Posterior cingulate gyrus (tissue), 11 donors: Measurements from ENCODE around the gene FNDC3A.
"Not testable (repeated sequence)": the region's sequence is repeated elsewhere in the genome, so short reads cannot be mapped to it uniquely, and the experiment has no call there.

Experiments used
- DNase-seq, 10 donors: peaks; one replicate each; pipeline versions ENCODE4 v3.0.0 to v3.0.0-alpha.2; 2020 to 2021; ENCODE audit warnings: mixed read lengths in 3 of 10
- intact Hi-C: fragments of 100-400 bp; cut with DNase I; formaldehyde crosslinking; loops from one replicate; pipeline ENCODE4 v1.15.1; 2023

Gene FNDC3A

GRCh38 chr13:49071341-49071937 lies 95.7 kb downstream of the FNDC3A start:
- no peak for DNase-seq
- intact Hi-C loops: no loop called here

GRCh38 chr13:49082653-49083536 lies 107.2 kb downstream of the FNDC3A start:
- intact Hi-C loops: no loop called here
- no peak for DNase-seq

DNA sequence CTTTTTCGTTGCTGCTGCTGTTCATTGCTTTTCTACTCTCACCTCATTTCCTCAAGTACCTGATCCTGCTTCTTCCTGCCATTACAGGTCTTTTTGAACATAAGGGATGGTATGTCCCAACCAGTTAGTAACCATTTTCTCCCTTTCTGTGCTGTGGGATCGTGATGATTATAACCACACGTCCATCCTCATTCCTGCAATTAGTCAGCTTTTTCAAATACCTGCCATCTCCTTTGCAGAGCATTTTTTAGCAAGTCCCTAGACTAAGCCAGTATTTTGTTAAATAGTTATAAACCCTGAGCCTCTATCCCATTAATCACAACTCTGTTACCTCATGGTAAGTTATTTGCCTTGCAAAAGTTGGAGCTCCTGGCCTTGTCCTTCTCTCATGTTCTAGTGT lies 109.2 kb downstream of the FNDC3A start:
- DNase-seq: no peak
- intact Hi-C loops: no loop called here

DNA sequence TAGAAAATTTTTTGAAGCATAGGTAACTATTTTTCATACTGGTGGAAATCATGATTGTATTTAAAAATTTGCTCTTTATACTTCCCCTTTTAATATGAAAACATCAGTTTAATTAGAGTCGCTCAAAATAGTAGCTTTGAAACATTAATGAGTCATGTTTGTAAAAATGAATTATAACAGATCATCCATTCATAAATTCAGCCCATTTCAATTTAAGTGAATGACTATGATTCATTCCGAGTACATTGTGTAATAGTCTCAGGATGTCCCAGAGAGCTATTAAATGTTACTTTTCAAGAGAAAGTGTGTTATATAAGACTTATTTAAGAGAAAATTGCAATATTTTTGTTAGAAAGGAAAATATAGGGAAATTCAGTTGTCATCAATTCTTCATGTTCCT lies 111.0 kb downstream of the FNDC3A start:
- DNase-seq: no peak
- intact Hi-C loops: no loop called here

GRCh38 chr13:49093376-49093775 lies 117.7 kb downstream of the FNDC3A start:
- intact Hi-C loops: no loop called here
- DNase-seq: no peak

DNA sequence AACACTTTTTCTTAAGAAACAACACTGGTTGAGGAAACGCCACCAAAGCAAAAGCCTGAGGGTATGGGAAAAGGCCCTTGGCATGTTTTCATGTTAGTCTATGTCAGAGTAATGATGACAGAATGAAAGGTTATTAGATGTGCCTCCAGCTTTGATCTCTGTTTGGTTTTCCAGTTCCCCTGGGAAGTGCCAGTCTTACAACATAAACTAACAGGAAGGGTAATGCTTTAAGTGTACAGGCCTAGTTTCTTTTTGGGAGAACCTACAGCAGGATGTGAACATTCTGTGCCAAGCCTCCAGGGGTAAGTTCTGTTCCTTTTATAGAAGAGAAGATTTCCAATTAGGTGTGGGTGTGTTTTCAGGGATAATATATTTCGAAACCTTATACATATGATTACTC lies 121.7 kb downstream of the FNDC3A start:
- DNase-seq: no peak
- intact Hi-C loops: no loop called here

DNA sequence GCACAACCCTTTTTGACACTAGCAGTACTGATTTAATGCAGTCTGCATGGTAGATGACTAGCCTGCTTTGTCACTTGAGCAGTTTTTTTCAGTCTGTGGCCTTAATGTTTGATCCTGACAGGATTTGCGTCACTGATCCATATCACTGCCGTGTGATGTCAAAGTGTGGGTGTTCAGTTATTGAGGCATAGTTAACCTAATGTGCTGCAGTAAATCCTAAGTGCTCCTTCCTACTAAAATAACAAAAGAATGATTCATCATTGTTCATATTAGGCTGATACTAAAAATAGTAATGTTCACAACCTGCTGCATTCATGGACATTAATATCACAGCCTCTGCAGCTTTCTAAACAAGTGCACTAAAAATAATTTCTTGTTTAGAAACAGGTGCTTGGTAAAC lies 122.5 kb downstream of the FNDC3A start:
- intact Hi-C loops: loop anchor here (2.0 kb wide), 1 partner anchor 183 kb away; no protein-coding TSS in a partner anchor

GRCh38 chr13:49098771-49099512 lies 123.2 kb downstream of the FNDC3A start:
- intact Hi-C loops: loop anchor here (2.0 kb wide), 1 partner anchor 182 kb away; no protein-coding TSS in a partner anchor
- DNase-seq: peak in 1 of 10 donors; percentile 16

More for the DNA sequence above, 122.5 kb downstream of the FNDC3A start:
- no peak for DNase-seq

GRCh38 chr13:49099513-49099877 lies 123.8 kb downstream of the FNDC3A start:
- intact Hi-C loops: loop anchor here (2.0 kb wide), 1 partner anchor 181 kb away; no protein-coding TSS in a partner anchor
- DNase-seq: no peak

DNA sequence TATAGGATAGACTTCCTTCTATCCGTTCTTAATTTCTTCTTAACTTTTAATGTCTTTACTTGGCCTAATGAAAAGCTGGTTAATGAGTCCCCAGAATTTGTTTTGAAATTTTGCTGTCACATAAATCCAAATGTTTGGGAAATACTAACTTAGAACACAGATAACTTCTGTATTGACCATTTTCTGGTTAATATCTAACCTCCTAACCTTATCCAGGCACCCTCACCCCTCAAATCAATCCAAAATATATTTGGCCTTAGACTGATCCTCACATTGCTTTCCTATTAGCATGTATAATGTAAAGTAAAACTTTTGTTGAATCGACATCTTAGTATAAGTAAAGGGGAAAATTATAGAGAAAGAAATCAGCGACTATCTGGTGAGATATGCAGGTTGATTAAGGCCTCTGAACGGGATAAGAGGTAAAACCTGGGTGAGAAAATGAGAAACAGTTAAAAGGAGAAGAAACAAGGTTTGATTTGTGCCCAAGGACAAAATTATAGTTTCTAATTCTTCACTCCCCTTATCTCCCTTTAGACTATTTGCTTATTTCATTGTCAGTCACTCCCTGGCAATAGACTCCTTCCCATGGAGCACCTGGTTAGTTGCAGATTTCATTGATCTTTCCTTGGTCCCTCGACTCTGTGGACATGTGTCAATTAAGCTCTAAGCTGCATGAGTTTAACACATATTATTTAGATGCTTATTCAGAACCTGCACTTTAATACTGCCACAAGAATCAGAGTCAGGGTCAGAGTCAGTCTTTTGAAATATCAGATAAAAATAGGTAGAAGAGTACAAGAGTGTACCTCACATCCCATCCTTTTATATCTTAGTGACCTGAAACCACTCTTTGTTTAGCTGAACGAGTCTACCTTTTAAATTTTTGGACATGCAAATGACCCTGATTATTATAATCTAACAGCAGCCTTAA lies 125.2 kb downstream of the FNDC3A start:
- intact Hi-C loops: no loop called here
- DNase-seq: no peak

- intact Hi-C loops: no loop called here
- DNase-seq: no peak
Observed at GRCh38 chr13:49108196-49108595, 132.5 kb downstream of the FNDC3A start.

GRCh38 chr13:49110122-49110912 lies 134.6 kb downstream of the FNDC3A start:
- intact Hi-C loops: loop anchor here (5.0 kb wide), 1 partner anchor 133 kb away; the partner anchor contains the start of gene FNDC3A
- peak; percentile 53 to 96 (median 82) for DNase-seq

GRCh38 chr13:49110913-49111170 lies 135.1 kb downstream of the FNDC3A start:
- DNase-seq: no peak
- intact Hi-C loops: loop anchor here (5.0 kb wide), 1 partner anchor 134 kb away; the partner anchor contains the start of gene FNDC3A

- DNase-seq: no peak
- intact Hi-C loops: loop anchor here (5.0 kb wide), 1 partner anchor 136 kb away; the partner anchor contains the start of gene FNDC3A
Observed at GRCh38 chr13:49112782-49113525, 137.2 kb downstream of the FNDC3A start.

GRCh38 chr13:49113526-49114286 lies 138.0 kb downstream of the FNDC3A start:
- DNase-seq: no peak
- intact Hi-C loops: loop anchor here (5.0 kb wide), 1 partner anchor 136 kb away; the partner anchor contains the start of gene FNDC3A

- intact Hi-C loops: no loop called here
Observed at GRCh38 chr13:49116873-49117272, 141.2 kb downstream of the FNDC3A start.

DNA sequence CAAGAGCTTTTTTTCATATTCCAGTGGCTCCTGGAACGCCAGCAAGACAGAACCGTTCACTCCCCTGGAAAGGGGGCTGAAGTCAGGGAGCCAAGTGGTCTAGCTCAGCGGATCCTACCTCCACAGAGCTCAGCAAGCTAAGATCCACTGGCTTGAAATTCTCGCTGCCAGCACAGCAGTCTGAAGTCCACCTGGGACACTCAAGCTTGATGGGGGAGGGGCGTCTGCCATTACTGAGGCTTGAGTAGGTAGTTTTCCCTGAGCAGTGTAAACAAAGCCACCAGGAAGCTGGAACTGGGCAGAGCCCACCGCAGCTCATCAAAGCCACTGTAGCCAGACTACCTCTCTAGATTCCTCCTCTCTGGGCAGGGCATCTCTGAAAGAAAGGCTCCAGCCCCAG lies 142.7 kb downstream of the FNDC3A start:
- intact Hi-C loops, DNase-seq: not testable (repeated sequence)

More at GRCh38 chr13:49116873-49117272, 141.2 kb downstream of the FNDC3A start:
- no peak for DNase-seq
